Ovary (tissue), 9 donors: Measurements from ENCODE around the gene TENM3. TPM values are rescaled to one million over a fixed set of nuclear protein-coding genes. Genes with fewer than 3 reads are reported as not detected.

Experiments used
- DNase-seq, 5 donors: peaks; one replicate each; pipeline ENCODE4 v3.0.0-alpha.2; 2019 to 2020
- H3K27ac ChIP-seq, 2 donors: fragments of 200-600 bp; one replicate each; pipeline versions ENCODE4 v1.5.1 to v1.8.0; 2019 to 2022
- H3K27me3 ChIP-seq: fragments of 200-600 bp; one replicate; pipeline ENCODE4 v1.8.0; 2022
- H3K36me3 ChIP-seq: fragments of 200-600 bp; sonication (generic); one replicate; pipeline ENCODE4 v1.5.1; 2019
- H3K4me1 ChIP-seq: one replicate; pipeline ENCODE4 v1.8.1; 2013; ENCODE audit warnings: mild to moderate bottlenecking, moderate library complexity; ENCODE audit not compliant: insufficient read depth
- H3K4me3 ChIP-seq: fragments of 200-600 bp; sonication (generic); one replicate; pipeline ENCODE4 v1.5.1; 2017
- H3K9me3 ChIP-seq, 2 donors: fragments of 200-600 bp in 1 of 2; sonication (generic) in 1 of 2; one replicate each; pipeline versions ENCODE4 v1.5.1 to v1.8.1; 2013 to 2019; ENCODE audit warnings: mild to moderate bottlenecking in 1 of 2, moderate library complexity in 1 of 2
- EP300 ChIP-seq: sonication (generic); formaldehyde crosslinking; IDR thresholded peaks from one replicate; pipeline ENCODE4 v1.6.1; 2017; ENCODE audit warnings: antibody characterized with exemption
- POLR2A ChIP-seq: fragments of 450-650 bp; IDR thresholded peaks from one replicate; pipeline ENCODE4 v1.6.1; 2017; ENCODE audit warnings: antibody characterized with exemption, mild to moderate bottlenecking, moderate library complexity
- WGBS, 3 donors: extraction: QIAGEN DNeasy Blood & Tissue Kit in 1 of 3; methylation state at CpG; one replicate each; pipeline versions ENCODE4 v1.1.5 to v1.1.7; 2013 to 2017; 5-methylcytosine and 5-hydroxymethylcytosine counted together
- intact Hi-C, 4 donors: fragments of 100-400 bp; cut with DNase I; formaldehyde crosslinking; loops; one replicate each; pipeline versions ENCODE4 v1.11.0 to v1.15.1; 2022 to 2023
- polyA plus RNA-seq, 2 donors: library from polyadenylated mRNA; stranded (reverse); fragments of 200-250 nt in 1 of 2; fragments of 350-450 nt in 1 of 2; fragmentation: Illumina TruSeq in 1 of 2; extraction: RNeasy Lipid Tissue Mini Kit (QIAGEN cat#74804) in 1 of 2; gene quantifications; one replicate each; pipeline ENCODE4 v1.2.3, GENCODE V29; 2013 to 2014
- total RNA-seq, 7 donors: library from RNA; depleted of rRNA in 2 of 7; stranded (reverse); fragments of >200 nt in 2 of 7; fragmentation: NEBNext Ultra II Directional in 3 of 7; extraction: Animal tissue kit (Norgen Biotek cat#: 25700) in 3 of 7; gene quantifications; one replicate each; pipeline versions ENCODE4 v1.1.0 to v1.2.4, GENCODE V29; 2016 to 2023
- TF ChIP-seq, protein P1 (sequence below), 3 donors: fragments of 450-650 bp in 2 of 3; fragments of 200-600 bp in 1 of 3; IDR thresholded peaks; one replicate each; pipeline versions ENCODE4 v1.5.1 to v1.8.0; 2016 to 2022; ENCODE audit warnings: antibody characterized with exemption in 3 of 3, mild to moderate bottlenecking in 1 of 3
- donor health status: DM: no; HTN: no; CAD: no; lungs with moderate emphysema.
- donor health status: DM: no; HTN: no; CAD: no.
- donor health status: Bipolar disorder and iron deficiency.
- donor health status: DM: yes; HTN: yes; CAD: no.
- donor health status: DM: no; HTN: no; CAD: no.
- donor health status: DM: yes; HTN: yes; CAD: no.

The TENM3 gene
- total and polyA plus RNA-seq, 9 donors = 0.82 to 16.1 (median 5.7) TPM

- no peak for DNase-seq
- H3K4me3 ChIP-seq = no peak overlapping the region
- H3K4me1 ChIP-seq = no peaks in the 10 kb centered on the region
- WGBS, 3 donors = 16 to 29% (median 24%) methylated on average over 4 of the region's 4 CpGs
- no peak overlapping the region for H3K27ac ChIP-seq
- no peaks in the 10 kb centered on the region for H3K27me3 ChIP-seq
- H3K9me3 ChIP-seq = no peaks in the 10 kb centered on the region
- TF ChIP-seq EP300 (no peak), POLR2A (no peak)
- TF ChIP-seq, protein P1, sequence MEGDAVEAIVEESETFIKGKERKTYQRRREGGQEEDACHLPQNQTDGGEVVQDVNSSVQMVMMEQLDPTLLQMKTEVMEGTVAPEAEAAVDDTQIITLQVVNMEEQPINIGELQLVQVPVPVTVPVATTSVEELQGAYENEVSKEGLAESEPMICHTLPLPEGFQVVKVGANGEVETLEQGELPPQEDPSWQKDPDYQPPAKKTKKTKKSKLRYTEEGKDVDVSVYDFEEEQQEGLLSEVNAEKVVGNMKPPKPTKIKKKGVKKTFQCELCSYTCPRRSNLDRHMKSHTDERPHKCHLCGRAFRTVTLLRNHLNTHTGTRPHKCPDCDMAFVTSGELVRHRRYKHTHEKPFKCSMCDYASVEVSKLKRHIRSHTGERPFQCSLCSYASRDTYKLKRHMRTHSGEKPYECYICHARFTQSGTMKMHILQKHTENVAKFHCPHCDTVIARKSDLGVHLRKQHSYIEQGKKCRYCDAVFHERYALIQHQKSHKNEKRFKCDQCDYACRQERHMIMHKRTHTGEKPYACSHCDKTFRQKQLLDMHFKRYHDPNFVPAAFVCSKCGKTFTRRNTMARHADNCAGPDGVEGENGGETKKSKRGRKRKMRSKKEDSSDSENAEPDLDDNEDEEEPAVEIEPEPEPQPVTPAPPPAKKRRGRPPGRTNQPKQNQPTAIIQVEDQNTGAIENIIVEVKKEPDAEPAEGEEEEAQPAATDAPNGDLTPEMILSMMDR (IDR thresholded peaks at IDR 0.05) = no peak
- H3K36me3 ChIP-seq = no peaks in the 10 kb centered on the region
- intact Hi-C loops = no loop called here
Observed at GRCh38 chr4:182294451-182294850, 51.2 kb downstream of the TENM3 start.

DNA sequence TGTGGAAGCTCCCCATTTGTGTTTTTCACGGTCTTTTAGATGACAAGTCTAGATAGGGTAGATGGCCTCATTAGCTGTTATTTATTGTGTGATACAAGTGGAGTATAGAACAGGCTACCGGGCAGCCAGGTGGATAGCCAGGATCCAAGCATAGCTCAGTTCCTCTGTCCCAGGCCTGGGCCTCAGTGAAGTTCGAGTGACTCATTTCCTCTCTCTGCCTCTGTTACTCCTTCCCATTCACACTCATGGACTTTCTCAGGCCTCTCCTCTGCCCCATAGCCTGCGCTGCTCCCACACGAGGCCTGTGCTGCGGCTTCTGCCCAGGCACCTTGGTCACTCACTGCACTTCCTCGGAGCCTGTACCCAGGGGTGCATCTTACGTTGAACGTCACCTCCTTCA, 54.5 kb downstream of the TENM3 start:
- no peak for DNase-seq
- H3K36me3 ChIP-seq = no peaks in the 10 kb centered on the region
- H3K27ac ChIP-seq = no peak overlapping the region
- no peaks in the 10 kb centered on the region for H3K4me1 ChIP-seq
- TF ChIP-seq POLR2A (no peak), EP300 (no peak)
- TF ChIP-seq, protein P1 (IDR thresholded peaks at IDR 0.05) = no peak
- intact Hi-C loops = loop anchor here in 1 of 4 donors (5.0 kb wide), 1 partner anchor 1320 kb away; no protein-coding TSS in a partner anchor
- H3K9me3 ChIP-seq = no peaks in the 10 kb centered on the region
- 82 to 85% (median 83%) methylated on average over 9 of the region's 9 CpGs for WGBS, 3 donors
- H3K27me3 ChIP-seq = no peaks in the 10 kb centered on the region
- H3K4me3 ChIP-seq = no peak overlapping the region

- Histone ChIP-seq H3K4me1 (no peaks in the 10 kb centered on the region), H3K27ac (no peak overlapping the region), H3K4me3 (no peak overlapping the region), H3K36me3 (no peaks in the 10 kb centered on the region), H3K27me3 (no peaks in the 10 kb centered on the region), H3K9me3 (no peaks in the 10 kb centered on the region)
- intact Hi-C loops = no loop called here
- 74 to 83% (median 83%) methylated on average over 5 of the region's 5 CpGs for WGBS, 3 donors
- no peak for DNase-seq
- TF ChIP-seq, protein P1 (IDR thresholded peaks at IDR 0.05) = no peak
- no peak for TF ChIP-seq POLR2A
- no peak for TF ChIP-seq EP300
Observed at GRCh38 chr4:182301736-182302135, 58.5 kb downstream of the TENM3 start.

- H3K27ac ChIP-seq = no peak overlapping the region
- H3K4me3 ChIP-seq = no peak overlapping the region
- H3K36me3 ChIP-seq = no peaks in the 10 kb centered on the region
- H3K4me1 ChIP-seq = no peaks in the 10 kb centered on the region
- intact Hi-C loops = no loop called here
- no peak for DNase-seq
- H3K9me3 ChIP-seq = no peaks in the 10 kb centered on the region
- H3K27me3 ChIP-seq = no peaks in the 10 kb centered on the region
- TF ChIP-seq POLR2A (no peak), EP300 (no peak)
- TF ChIP-seq, protein P1 (IDR thresholded peaks at IDR 0.05) = no peak
- WGBS, 3 donors = 87 to 91% (median 90%) methylated on average over 5 of the region's 5 CpGs
Observed at GRCh38 chr4:182303847-182304246, 60.6 kb downstream of the TENM3 start.
